H1 (cell line): Measurements from ENCODE around the gene MCEE. TPM values are rescaled to one million over a fixed set of nuclear protein-coding genes. Genes with fewer than 3 reads are reported as not detected.

Experiments used
- CTCF ChIA-PET: fragments of 300-600 bp; sonication (Branson Sonifier 250); formaldehyde crosslinking; loops from one replicate; lab custom pipeline; 2021; ENCODE audit not compliant: partially characterized antibody; lab: Charles Lee
- POLR2A ChIA-PET: fragments of 300-600 bp; sonication (Branson Sonifier 250); formaldehyde crosslinking; loops from one replicate; lab custom pipeline; 2021; ENCODE audit warnings: inconsistent platforms; ENCODE audit not compliant: partially characterized antibody; lab: Charles Lee
- DNase-seq, 2 experiments: peaks; one replicate each; pipeline versions ENCODE4 v3.0.0 to v3.0.0-alpha.2; 2010 to 2022; ENCODE audit warnings: low spot score in 2 of 2, low read depth in 1 of 2, mixed read lengths in 1 of 2
- FAIRE-seq: peaks from 2 replicates; lab custom pipeline; 2011; peaks lifted over from hg19 to GRCh38; lab: Jason Lieb, UNC
- H2AFZ ChIP-seq: 2 replicates; pipeline ENCODE4 v1.8.1; 2012; ENCODE audit warnings: low read length, inconsistent platforms
- H2AK5ac ChIP-seq: 2 replicates; pipeline ENCODE4 v1.6.1; 2013; ENCODE audit warnings: low read depth, low read length
- H2BK120ac ChIP-seq: replicated peaks from 2 replicates; pipeline ENCODE3; 2013; ENCODE audit warnings: low read depth, low read length, inconsistent platforms
- H2BK12ac ChIP-seq: 2 replicates; pipeline ENCODE4 v1.6.1; 2013; ENCODE audit warnings: low read depth, low read length
- H2BK15ac ChIP-seq: 2 replicates; pipeline ENCODE4 v1.6.1; 2013; ENCODE audit warnings: low read length
- H2BK20ac ChIP-seq: 2 replicates; pipeline ENCODE4 v1.6.1; 2013; ENCODE audit warnings: low read length
- H2BK5ac ChIP-seq: 2 replicates; pipeline ENCODE4 v1.6.1; 2013; ENCODE audit warnings: low read depth, low read length
- H3K14ac ChIP-seq: 2 replicates; pipeline ENCODE4 v1.6.1; 2013; ENCODE audit warnings: inconsistent platforms; ENCODE audit not compliant: insufficient read length
- H3K18ac ChIP-seq: 2 replicates; pipeline ENCODE4 v1.6.1; 2013; ENCODE audit warnings: low read length; ENCODE audit errors: extremely low read depth
- H3K23ac ChIP-seq: 2 replicates; pipeline ENCODE4 v1.6.1; 2013; ENCODE audit warnings: inconsistent platforms; ENCODE audit not compliant: insufficient read length
- H3K23me2 ChIP-seq: 2 replicates; pipeline ENCODE4 v1.6.1; 2013; ENCODE audit warnings: low read depth, low read length
- H3K27ac ChIP-seq: 2 replicates; pipeline ENCODE4 v1.6.1; 2011; ENCODE audit warnings: low read depth, low read length, inconsistent platforms
- H3K27me3 ChIP-seq, 4 experiments: replicated peaks in 1 of 4; 1 replicate in 1 of 4; 2 replicates in 3 of 4; pipeline versions ENCODE4 v1.6.1 to v1.8.1; 2011 to 2013; ENCODE audit warnings: low read length in 3 of 4, mild to moderate bottlenecking in 3 of 4, inconsistent platforms in 2 of 4, mixed read lengths in 2 of 4, moderate library complexity in 1 of 4; ENCODE audit not compliant: control insufficient read depth in 3 of 4, insufficient read depth in 3 of 4; ENCODE audit errors: extremely low read depth in 1 of 4
- H3K36me3 ChIP-seq, 4 experiments: 2 replicates each; pipeline versions ENCODE4 v1.6.1 to v1.8.1; 2011 to 2013; ENCODE audit warnings: mild to moderate bottlenecking in 4 of 4, low read length in 3 of 4, moderate library complexity in 2 of 4, control low read depth in 1 of 4, inconsistent platforms in 1 of 4; ENCODE audit not compliant: insufficient read depth in 4 of 4, control insufficient read depth in 2 of 4
- H3K4ac ChIP-seq: replicated peaks from 2 replicates; pipeline ENCODE3; 2013; ENCODE audit warnings: low read length, low read depth, mixed read lengths, inconsistent platforms; ENCODE audit not compliant: insufficient read length
- H3K4me1 ChIP-seq, 4 experiments: replicated peaks in 1 of 4; 1 replicate in 1 of 4; 2 replicates in 3 of 4; pipeline versions ENCODE4 v1.6.1 to v1.8.1; 2011 to 2013; ENCODE audit warnings: low read length in 3 of 4, inconsistent platforms in 2 of 4, mixed read lengths in 1 of 4; ENCODE audit not compliant: insufficient read depth in 4 of 4, control insufficient read depth in 3 of 4
- H3K4me2 ChIP-seq, 2 experiments: 2 replicates each; pipeline versions ENCODE4 v1.6.1 to v1.8.1; 2011 to 2013; ENCODE audit warnings: low read depth in 2 of 2, low read length in 2 of 2, control low read depth in 1 of 2, inconsistent platforms in 1 of 2, mild to moderate bottlenecking in 1 of 2; ENCODE audit not compliant: insufficient read depth in 1 of 2
- H3K4me3 ChIP-seq, 4 experiments: fragments of 200-600, 300-600 bp in 1 of 4; sonication (generic), shearing (Covaris generic), sonication (Bioruptor Twin) in 1 of 4; 2 replicates each; pipeline versions ENCODE4 v1.5.1 to v1.8.1; 2011 to 2016; ENCODE audit warnings: low read length in 4 of 4, low read depth in 3 of 4, control low read depth in 2 of 4, inconsistent platforms in 2 of 4, mild to moderate bottlenecking in 2 of 4, mixed read lengths in 1 of 4, moderate library complexity in 1 of 4; ENCODE audit not compliant: insufficient read depth in 2 of 4; ENCODE audit errors: extremely low read depth in 1 of 4
- H3K56ac ChIP-seq: replicated peaks from 2 replicates; pipeline ENCODE3; 2013; ENCODE audit warnings: low read depth, mild to moderate bottlenecking, mixed read lengths, low read length, inconsistent platforms; ENCODE audit not compliant: insufficient read length
- H3K79me1 ChIP-seq: 2 replicates; pipeline ENCODE4 v1.6.1; 2013; ENCODE audit warnings: low read depth, low read length, control low read depth
- H3K79me2 ChIP-seq, 2 experiments: 2 replicates each; pipeline versions ENCODE4 v1.6.1 to v1.8.1; 2012 to 2013; ENCODE audit warnings: low read length in 2 of 2, mild to moderate bottlenecking in 2 of 2, inconsistent platforms in 1 of 2; ENCODE audit not compliant: insufficient read depth in 2 of 2, control insufficient read depth in 1 of 2
- H3K9ac ChIP-seq, 4 experiments: replicated peaks in 1 of 4; 1 replicate in 1 of 4; 2 replicates in 3 of 4; pipeline versions ENCODE4 v1.6.1 to v1.8.1; 2011 to 2013; ENCODE audit warnings: low read depth in 3 of 4, low read length in 3 of 4, control low read depth in 2 of 4, mild to moderate bottlenecking in 2 of 4, moderate library complexity in 2 of 4, inconsistent platforms in 1 of 4; ENCODE audit errors: extremely low read depth in 1 of 4
- H3K9me3 ChIP-seq, 2 experiments: 2 replicates each; pipeline versions ENCODE4 v1.6.1 to v1.8.1; 2012 to 2013; ENCODE audit warnings: mild to moderate bottlenecking in 2 of 2, moderate library complexity in 2 of 2, control low read depth in 1 of 2, inconsistent platforms in 1 of 2, low read depth in 1 of 2, low read length in 1 of 2, mixed read lengths in 1 of 2; ENCODE audit not compliant: insufficient read depth in 2 of 2
- H4K20me1 ChIP-seq, 2 experiments: replicated peaks in 1 of 2; 2 replicates each; pipeline versions ENCODE3 to v1.8.1; 2011 to 2013; ENCODE audit warnings: inconsistent platforms in 2 of 2, low read length in 2 of 2, mild to moderate bottlenecking in 1 of 2; ENCODE audit not compliant: insufficient read depth in 2 of 2, control insufficient read depth in 1 of 2
- H4K5ac ChIP-seq: 2 replicates; pipeline ENCODE4 v1.6.1; 2013; ENCODE audit warnings: low read length, low read depth, mixed read lengths, inconsistent platforms; ENCODE audit not compliant: insufficient read length
- H4K8ac ChIP-seq: 2 replicates; pipeline ENCODE4 v1.8.0; 2013; ENCODE audit warnings: mild to moderate bottlenecking, moderate library complexity, low read length, inconsistent platforms; ENCODE audit not compliant: insufficient read depth; ENCODE audit errors: extremely low read depth
- H4K91ac ChIP-seq: replicated peaks from 2 replicates; pipeline ENCODE3; 2013; ENCODE audit warnings: low read length, mixed read lengths, inconsistent platforms; ENCODE audit not compliant: insufficient read length
- CEBPB ChIP-seq: IDR thresholded peaks from 2 replicates; pipeline ENCODE4 v1.6.1; 2012; ENCODE audit warnings: low read depth, low read length
- WGBS, 2 experiments: shearing (Covaris generic) in 1 of 2; methylation state at CpG; one replicate each; pipeline versions ENCODE4 v1.1.6 to v1.1.7; 2013 to 2015; ENCODE audit warnings: low lambda C conversion rate in 2 of 2, mixed read lengths in 2 of 2, inconsistent platforms in 1 of 2, low coverage in 1 of 2, missing lambda C conversion rate in 1 of 2; ENCODE audit not compliant: insufficient replicate concordance in 2 of 2, insufficient coverage in 1 of 2, insufficient read length in 1 of 2; ENCODE audit errors: extremely low coverage in 1 of 2, missing lambda C conversion rate in 1 of 2; 5-methylcytosine and 5-hydroxymethylcytosine counted together
- polyA plus RNA-seq, 7 experiments: library from polyadenylated mRNA; depleted of rRNA in 3 of 7; stranded (reverse) in 5 of 7; unstranded in 2 of 7; fragments of >200 nt in 5 of 7; fragments of 200-250 nt in 2 of 7; gene quantifications; 1 replicate in 5 of 7; 2 replicates in 1 of 7; 4 replicates in 1 of 7; pipeline versions ENCODE4 v1.2.1 to v1.2.3, GENCODE V29; 2011 to 2013; ENCODE audit warnings: missing spikeins in 2 of 7, mixed read lengths in 2 of 7
- total RNA-seq: library from RNA; stranded (reverse); fragmentation: NEBNext Ultra II Directional; extraction: Animal tissue kit (Norgen Biotek cat#: 25700); gene quantifications from 2 replicates; pipeline ENCODE4 v1.2.1, GENCODE V29; 2021

The MCEE gene
- total and polyA plus RNA-seq, 2 of the 8 experiments (the other 6 are each of a cell fraction or from before 2014, with no cell fraction given): 7.3 to 14.1 TPM

DNA sequence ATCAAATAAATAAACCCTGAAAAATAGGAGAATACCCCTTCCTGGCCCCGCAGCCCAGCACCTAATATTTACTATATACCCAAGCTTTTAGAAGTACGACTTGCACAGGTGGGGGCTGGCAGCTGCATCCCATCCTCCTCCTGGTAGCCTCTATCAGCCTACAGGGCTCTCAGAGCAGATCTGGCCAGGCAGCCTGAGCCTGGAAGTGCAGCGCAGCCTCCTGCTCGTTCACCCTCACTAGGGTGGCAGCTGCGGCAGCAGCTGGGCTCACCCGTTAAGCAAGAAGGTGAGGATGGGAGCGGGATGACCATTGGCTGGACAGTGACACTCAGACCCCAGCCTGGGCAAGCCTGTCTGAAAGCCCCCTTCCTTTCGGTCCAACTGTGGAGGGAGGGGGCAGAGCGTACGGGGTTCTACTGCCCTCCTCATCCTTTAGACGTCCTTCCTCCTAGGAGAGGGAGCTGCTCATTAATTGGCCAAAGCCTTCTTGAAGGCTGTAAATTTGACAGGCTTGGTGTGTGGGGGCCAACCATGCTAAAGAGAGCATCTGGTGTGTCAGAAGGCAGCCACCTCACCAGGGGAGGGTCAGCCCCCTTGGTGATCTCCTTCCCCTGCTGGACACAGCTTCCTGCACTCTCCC is 23.7 kb upstream of the MCEE start:
- no peak overlapping the region for H3K4me2 ChIP-seq
- H3K36me3 ChIP-seq: peaks cover 5 to 18% (median 9%) of the 10 kb centered on the region in 4 experiments; a peak in 7 of 8 replicates
- H3K56ac ChIP-seq: no peak overlapping the region
- no peak overlapping the region for H4K5ac ChIP-seq
- H4K91ac ChIP-seq: no peak overlapping the region
- H3K4me1 ChIP-seq: peaks cover 0 to 2% (median 0%) of the 10 kb centered on the region in 4 experiments; a peak in 3 of 7 replicates
- no peak overlapping the region for H2BK20ac ChIP-seq
- no peak overlapping the region for H4K8ac ChIP-seq
- no peak overlapping the region for H2AFZ ChIP-seq
- no peak overlapping the region for H2BK5ac ChIP-seq
- H2AK5ac ChIP-seq: no peak overlapping the region
- H3K4me3 ChIP-seq: no peak overlapping the region
- H3K9ac ChIP-seq: peak overlapping the region in 1 of 4 experiments; percentile 12; a peak in 1 of 7 replicates
- CTCF ChIA-PET: interaction anchor here (0.9 to 4.3 kb wide), 9 partner anchors 17 to 169 kb away, joined by 3 to 21 read pairs (median 4); no protein-coding TSS in a partner anchor
- POLR2A ChIA-PET: no interaction called here
- no peak overlapping the region for H3K23ac ChIP-seq
- H2BK120ac ChIP-seq: no peak overlapping the region
- 0 out of 2 replicates have a peak overlapping the region, but pooled peaks have one; percentile 72 for H2BK15ac ChIP-seq
- peaks cover 0 to 3% of the 10 kb centered on the region in 2 experiments for H4K20me1 ChIP-seq
- no peaks in the 10 kb centered on the region for H3K23me2 ChIP-seq
- no peak for DNase-seq
- H3K79me1 ChIP-seq: no peaks in the 10 kb centered on the region
- WGBS, 2 experiments: 85% methylated on average over 8 of the region's 11 CpGs; no CpG with 5 or more reads in 1 of the 2 experiments
- no peaks in the 10 kb centered on the region for H3K79me2 ChIP-seq
- no peak overlapping the region for H3K4ac ChIP-seq
- H3K18ac ChIP-seq: no peak overlapping the region
- H3K14ac ChIP-seq: no peak overlapping the region
- FAIRE-seq: no peak
- H3K27me3 ChIP-seq: no peaks in the 10 kb centered on the region; a peak in 1 of 7 replicates
- no peaks in the 10 kb centered on the region for H3K9me3 ChIP-seq
- H2BK12ac ChIP-seq: no peak overlapping the region
- no peak overlapping the region for H3K27ac ChIP-seq
- no peak for TF ChIP-seq CEBPB
